Fibroblast of skin of back (primary cell): ENCODE data around the gene RFX2.

Experiments
- DNase-seq: peaks from one replicate; pipeline ENCODE4 v3.0.0-alpha.2; 2013

Gene RFX2

DNA sequence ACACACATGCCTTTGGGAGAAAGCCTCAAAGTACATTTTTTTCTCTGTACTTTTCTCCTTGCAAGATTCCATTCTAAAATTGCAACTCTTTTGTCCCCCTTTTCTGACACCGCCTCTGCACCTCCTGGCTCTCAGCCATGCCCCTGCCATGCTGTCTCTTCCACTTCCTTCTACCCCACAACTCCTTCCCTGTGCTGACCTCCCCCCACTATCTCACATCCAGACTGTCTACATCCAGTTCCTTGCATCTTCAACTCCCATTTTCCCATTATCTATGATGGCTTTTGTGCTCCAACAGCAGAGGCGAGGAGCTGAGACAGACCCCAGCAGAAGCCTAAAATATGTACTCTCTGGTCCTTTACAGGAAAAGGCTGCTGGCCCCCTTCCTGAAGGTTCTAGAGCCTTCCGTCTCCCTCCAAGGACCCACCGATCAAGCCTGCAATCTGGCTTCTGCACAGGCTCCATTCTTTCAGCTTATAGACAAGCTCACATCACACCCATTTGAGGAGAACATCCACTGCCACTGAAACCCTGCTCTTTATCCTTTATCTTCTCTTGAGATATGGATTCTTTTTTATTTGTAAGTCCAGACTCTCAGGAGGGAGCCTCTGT lies 50.2 kb downstream of the RFX2 start:
- DNase-seq, result no peak

GRCh38 chr19:6059396-6059947 lies 50.8 kb downstream of the RFX2 start:
- DNase-seq, result no peak

GRCh38 chr19:6058518-6059201 lies 51.6 kb downstream of the RFX2 start:
- no peak for DNase-seq

- DNase-seq, result no peak
Observed at GRCh38 chr19:6057651-6058517, 52.4 kb downstream of the RFX2 start.

GRCh38 chr19:6056801-6057650 lies 53.3 kb downstream of the RFX2 start:
- peak; percentile 84 for DNase-seq

- no peak for DNase-seq
Observed at GRCh38 chr19:6056282-6056741, 54.0 kb downstream of the RFX2 start.

DNA sequence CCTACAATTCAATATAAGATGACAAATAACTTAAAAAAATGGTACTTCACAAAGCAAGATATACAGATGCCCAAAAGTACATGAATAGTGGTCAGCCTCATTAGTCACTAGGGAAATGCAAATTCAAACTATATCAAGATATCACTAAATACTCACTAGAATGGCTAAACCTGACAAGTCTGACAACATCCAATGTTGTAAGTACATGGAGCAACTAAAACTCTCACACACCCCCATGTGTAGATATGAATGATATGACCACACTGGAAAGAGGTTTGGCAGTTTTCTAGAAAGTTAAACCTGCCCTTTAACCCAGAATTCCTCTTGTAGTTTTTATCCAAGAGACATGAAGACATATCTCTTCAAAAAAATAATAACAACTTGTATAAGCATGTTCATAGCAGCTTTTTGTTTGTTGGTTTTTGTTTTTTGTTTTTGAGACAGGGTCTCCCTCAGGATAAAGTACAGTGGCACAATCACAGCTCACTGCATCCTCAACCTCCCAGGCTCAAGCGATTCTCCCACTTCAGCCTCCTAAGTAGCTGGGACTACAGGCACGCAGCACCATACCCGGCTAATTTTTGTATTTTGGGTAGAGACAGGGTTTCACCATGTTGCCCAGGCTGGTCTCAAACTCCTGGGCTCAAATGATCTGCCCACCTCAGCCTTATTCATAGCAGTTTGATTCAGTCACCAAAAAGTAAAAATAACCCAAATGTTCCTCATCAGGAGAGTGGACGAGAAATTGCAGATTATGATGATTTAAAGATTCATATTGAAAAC lies 55.1 kb downstream of the RFX2 start:
- no peak for DNase-seq

- DNase-seq, result peak; percentile 76
Observed at GRCh38 chr19:6048793-6049405, 61.4 kb downstream of the RFX2 start.

DNA sequence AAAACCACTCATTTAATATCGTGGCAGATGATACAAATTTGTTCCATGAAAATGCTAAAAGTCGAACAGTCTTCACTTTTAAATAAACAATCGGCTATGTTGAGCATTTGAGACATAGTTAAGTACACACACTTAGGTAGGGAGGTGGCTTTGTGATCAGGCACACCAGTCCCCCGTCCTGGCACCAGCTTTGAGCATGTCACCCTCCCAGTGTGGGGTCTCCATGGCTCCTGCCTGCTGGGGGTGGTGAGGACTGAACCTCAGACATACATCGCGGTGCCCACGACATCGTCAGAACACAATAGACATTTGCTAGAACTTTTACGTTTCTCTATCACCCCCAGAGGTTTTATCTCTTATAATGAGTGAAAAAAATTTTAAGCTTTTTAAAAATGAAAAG lies 62.0 kb downstream of the RFX2 start:
- DNase-seq, result no peak

GRCh38 chr19:6047741-6048251 lies 62.5 kb downstream of the RFX2 start:
- peak; percentile 49 for DNase-seq

- no peak for DNase-seq
Observed at GRCh38 chr19:6047256-6047655, 63.0 kb downstream of the RFX2 start.

DNA sequence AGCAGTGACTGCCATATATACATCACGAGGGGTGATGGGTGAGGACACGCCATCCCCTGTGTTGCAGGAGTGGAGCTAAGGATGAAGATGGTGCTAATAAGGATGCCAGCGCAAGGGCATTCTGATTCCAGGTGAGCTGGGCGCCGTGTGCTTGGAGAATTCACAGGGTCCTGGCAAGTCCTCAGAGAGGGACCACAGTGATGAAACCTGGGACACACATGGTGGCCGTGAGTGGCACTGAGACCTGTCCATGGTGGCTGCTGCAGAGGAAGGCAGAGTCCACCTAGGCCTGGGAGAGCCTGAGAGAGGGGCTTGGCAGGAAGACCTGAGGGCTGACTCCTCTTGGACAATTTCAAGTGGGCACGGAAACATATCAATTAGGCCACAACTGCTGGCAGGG lies 65.2 kb downstream of the RFX2 start:
- DNase-seq, result no peak

DNA sequence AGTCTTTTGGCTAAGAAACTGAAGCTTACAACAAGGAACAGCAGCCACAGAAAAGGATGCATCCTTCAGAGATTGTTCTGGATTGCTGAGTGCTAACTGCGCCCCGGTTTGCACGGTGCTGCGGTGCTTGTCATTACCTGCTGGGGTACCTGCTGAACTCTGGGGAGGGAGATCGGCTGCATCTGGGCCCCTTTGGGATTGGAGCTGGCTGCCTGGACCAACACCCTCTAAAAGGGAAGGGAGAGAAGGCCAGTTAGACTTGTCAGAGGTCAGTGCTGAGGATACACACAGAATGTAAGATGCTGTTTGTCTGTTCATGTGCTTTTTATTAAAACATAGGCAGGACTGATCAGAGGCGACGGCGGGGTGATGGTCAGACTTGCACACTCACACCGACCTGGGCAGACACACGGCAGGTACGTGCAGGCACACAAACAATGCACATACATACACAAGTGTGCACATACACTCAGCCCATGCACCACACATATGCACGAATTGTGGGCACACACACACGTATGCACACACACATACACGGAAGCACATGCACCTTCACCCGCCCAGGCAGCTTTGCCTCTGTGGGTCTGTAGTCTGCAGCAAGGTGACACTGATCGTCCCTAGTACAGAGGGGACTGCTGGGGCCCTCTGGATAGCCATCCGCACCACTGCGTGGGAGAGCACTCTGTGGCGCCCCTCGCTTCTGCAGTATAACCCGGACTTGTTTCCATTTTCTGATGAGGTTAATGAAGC lies 66.1 kb downstream of the RFX2 start:
- DNase-seq, result no peak

- no peak for DNase-seq
Observed at GRCh38 chr19:6042776-6043726, 67.2 kb downstream of the RFX2 start.

DNA sequence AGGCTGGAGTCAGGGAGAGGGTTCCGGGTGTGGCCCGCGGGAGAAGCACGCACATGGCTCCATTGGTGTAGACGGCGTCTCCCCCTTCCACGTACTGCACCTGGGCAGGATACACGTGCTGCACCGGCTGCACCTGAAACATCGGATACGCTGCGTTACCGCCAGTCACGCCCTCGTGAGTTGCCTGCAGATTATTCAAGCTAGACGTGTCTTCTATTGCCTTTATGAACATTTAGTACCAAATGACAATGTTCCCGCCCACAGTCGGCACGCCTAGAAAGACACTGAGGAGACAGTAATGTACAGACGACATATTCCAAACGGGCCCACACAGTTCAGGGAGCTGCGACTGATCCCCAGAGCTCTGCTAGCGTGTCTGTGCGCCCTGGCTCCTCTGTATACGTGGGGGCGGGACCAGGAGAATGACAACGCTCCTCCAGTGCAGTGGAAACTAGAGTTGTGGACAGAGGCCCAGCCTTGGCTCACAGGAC lies 68.3 kb downstream of the RFX2 start:
- no peak for DNase-seq

DNA sequence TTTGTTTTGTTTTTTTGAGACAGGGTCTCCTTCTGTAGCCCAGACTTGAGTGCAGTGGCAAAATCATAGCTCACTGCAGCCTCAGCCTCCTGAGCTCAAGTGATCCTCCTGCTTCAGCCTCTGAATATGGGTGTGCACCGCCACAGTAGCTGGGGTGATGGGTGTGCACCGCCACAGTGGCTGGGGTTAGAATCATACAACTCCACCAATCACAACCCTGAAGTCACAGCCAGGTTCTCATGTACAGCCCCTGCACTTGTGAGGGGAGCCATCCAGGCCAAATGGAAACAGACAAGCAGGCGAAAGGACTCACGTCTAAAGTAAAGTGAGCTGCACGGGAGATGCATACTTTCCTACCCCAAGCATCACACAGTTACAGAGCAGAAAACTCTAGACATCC lies 69.2 kb downstream of the RFX2 start:
- no peak for DNase-seq

GRCh38 chr19:6039566-6040225 lies 70.6 kb downstream of the RFX2 start:
- DNase-seq, result no peak
